GM21717 (cell line): ENCODE results near the gene YES1.
"Not testable (repeated sequence)": the region's sequence is repeated elsewhere in the genome, so short reads cannot be mapped to it uniquely, and the experiment has no call there.

Experiments used
- ATAC-seq: cut with Tn5 transposase; IDR thresholded peaks from one replicate; pipeline ENCODE4 v1.9.1; 2021; ENCODE audit warnings: mild to moderate bottlenecking, moderate library complexity; ENCODE audit not compliant: unreplicated experiment

The YES1 gene

GRCh38 chr18:785242-785641, 26.8 kb downstream of the YES1 start:
- no peak for ATAC-seq

- ATAC-seq = no peak
These were observed 27.4 kb downstream of the YES1 start for GRCh38 chr18:784470-785172.

DNA sequence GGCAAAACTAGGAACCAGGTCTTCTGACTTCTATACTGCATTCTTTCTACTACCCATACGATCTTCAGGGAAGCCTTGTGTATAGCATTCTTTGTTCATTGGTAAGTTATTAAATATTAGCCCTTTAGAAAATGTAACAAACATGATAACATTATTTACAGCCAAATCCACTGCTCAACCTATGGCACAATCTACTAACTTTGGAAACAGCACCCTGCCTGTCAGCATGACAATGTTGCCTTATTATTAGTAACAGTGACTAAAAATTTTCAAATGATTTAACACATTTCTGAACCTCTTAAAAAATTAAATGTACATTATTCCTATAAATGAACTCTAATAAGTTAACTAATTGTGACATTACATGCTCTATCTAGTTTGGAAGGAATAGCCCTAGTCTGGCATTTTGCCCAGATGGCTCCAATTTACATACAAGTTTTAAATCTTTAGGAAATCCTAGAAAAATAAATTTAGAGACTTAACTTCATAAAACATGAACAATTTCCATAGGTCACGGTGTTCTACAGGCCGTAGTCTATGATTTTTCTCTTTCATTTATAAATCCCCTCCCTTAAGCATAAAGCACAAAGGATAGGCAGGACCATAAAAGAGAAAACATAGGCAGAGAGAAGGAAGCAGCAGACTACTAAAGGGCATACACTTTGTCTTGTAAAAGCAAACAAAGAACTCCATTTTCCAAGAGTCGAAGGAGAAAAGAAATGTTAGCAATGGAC, 33.7 kb downstream of the YES1 start:
- no peak for ATAC-seq

DNA sequence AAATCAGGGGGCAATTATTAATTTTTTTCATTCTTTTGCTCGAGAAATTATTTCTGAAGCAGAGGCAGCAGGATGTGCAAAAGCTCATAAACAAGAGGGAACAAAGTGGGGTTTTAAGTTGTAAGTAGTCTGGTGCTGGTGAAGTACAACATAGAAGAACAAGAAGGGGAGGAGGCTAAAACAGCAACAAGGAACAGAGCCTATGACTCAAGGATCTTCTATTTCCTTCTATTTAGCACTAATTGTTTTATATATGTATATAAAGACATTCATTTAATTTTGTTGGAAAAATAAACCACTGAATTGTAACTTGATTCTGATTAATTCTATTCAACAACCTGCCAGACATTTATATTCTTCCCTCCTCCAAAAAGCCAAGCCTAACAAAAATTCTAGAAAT, 35.0 kb downstream of the YES1 start:
- ATAC-seq = no peak

GRCh38 chr18:776044-776443, 36.0 kb downstream of the YES1 start:
- ATAC-seq = not testable (repeated sequence)

DNA sequence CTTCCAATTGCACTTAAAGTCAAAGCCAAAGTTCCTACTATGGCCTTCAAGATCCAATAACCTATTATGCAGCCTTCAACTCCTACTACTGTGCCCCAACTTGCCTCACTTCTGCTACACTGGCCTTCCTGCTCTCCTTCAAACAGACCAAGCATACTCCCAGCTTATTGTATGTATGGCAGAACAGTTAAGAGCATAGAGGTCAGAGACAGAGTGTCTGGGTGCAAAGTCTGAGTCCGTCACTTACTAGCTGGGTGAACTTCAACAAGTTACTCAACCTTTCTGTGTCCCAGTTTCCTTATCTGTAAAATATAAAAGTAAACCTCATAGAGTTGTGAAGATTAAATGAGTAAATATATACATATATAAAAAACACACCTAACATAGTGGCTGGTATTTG, 37.2 kb downstream of the YES1 start:
- no peak for ATAC-seq

- no peak for ATAC-seq
These were observed 37.9 kb downstream of the YES1 start for GRCh38 chr18:773980-774624.

DNA sequence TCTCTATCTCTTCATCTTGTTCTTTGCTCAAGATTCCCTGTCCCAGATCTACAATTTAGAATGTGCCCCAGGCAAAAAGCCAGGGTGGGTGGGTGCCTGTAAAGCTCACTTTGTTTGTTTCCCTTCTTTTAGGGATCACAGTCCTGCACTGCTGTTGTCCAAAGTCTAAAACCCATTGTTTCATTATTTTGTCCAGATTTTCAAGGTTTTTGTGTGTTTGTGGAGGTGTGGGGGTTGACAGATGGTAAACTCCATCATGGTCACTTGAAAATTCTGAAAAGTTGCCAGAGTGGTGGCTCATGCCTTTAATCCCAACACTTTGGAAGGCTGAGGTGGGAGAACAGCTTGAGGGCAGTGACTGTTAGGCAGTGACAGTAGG, 41.5 kb downstream of the YES1 start:
- no peak for ATAC-seq

GRCh38 chr18:767961-768360, 44.1 kb downstream of the YES1 start:
- ATAC-seq = no peak

- no peak for ATAC-seq
These were observed 44.8 kb downstream of the YES1 start for GRCh38 chr18:767084-767882.

DNA sequence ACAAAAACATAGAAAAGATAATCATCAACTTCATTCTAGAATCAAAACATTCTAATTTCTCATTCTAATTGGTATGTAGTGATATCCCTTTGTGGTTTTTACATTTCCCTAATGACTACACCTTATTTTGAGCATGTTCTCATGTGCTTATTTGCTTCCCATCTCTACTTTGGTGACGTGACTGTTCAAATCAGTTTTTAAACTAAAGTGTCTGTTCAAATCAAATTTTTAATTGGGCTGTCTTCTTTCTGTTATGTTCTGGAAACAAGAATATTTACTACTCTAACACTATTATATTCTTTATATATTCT, 45.5 kb downstream of the YES1 start:
- ATAC-seq = no peak

DNA sequence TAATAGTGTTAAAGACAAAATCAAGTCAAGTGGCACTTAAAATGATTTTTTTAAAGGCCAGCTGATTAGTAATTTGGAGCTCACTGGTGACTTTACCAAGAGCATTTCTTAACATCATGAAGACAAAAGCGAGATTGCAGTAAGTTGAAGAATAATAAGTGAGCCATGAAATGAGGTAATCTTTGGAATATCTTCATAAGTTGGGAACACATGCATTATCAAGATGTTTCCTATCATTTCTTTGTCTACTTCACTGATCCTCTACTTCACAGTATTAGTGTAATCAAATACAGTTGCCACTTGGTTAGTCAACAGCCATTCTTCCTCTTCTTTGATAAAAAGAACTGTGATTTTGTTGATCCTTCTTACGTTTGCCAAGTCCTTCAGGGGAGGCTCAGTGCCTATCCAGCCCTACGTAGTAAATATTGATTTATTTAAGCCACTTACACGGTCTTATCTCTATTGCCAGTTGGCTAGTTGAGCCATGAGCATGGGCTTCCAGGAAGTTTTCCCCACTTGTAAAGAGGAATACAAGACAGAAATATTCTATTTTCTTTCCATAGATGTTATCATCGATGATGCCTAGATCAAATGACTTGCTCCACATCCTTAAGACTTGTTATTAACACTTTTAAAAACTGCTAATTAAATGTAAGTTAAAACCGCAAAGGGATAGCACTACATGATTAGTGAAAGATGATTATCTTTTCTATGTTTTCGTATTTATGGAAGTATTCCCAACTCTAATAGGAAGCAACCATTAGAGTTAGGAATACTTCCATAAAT, 46.1 kb downstream of the YES1 start:
- no peak for ATAC-seq

DNA sequence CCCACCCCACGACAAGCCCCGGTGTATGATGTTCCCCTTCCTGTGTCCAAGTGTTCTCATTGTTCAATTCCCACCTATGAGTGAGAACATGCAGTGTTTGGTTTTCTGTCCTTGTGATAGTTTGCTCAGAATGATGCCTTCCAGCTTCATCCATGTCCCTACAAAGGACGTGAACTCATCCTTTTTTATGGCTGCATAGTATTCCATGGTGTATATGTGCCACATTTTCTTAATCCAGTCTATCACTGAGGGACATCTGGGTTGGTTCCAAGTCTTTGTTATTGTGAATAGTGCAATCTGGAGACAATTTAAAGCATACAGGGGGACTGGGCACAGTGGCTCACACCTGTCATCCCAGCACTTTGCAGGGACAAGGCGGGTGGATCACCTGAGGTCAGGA, 52.2 kb downstream of the YES1 start:
- not testable (repeated sequence) for ATAC-seq

DNA sequence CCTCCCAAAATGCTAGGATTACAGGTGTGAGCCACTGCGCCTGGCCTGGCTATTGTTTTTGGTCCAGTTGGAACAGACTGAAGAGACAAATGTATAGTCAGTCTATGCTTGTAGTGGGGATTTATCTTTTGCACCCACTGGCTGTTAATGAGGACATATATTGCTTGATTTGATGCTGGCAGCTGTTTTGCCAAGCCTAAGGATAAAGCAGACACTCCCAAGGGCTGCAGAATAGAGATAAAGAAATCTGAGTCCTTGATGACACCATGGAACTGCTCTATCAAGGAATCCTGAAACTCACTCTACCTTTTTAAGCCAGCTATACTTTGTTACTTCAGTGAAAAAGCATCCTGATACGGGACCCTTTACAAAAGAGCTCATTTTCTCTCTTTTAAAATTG, 56.5 kb downstream of the YES1 start:
- ATAC-seq = no peak

DNA sequence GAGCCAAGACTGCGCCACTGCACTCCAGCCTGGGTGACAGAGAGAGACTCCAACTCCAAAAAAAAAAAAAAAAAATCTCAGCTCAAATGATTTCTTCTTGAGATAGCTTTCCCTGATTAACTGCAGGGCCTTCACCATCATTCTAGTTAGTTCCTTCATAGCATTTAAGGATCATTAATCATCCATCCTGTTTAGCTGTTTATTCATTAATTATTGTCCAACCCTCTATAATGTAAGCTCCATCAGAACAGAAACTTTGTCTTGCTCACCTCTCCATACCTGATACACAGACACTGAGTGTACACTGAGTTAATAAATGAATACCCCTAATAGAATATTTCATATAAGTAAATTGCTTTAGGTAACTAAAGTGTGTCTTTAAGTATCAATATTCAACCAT, 57.4 kb downstream of the YES1 start:
- no peak for ATAC-seq

DNA sequence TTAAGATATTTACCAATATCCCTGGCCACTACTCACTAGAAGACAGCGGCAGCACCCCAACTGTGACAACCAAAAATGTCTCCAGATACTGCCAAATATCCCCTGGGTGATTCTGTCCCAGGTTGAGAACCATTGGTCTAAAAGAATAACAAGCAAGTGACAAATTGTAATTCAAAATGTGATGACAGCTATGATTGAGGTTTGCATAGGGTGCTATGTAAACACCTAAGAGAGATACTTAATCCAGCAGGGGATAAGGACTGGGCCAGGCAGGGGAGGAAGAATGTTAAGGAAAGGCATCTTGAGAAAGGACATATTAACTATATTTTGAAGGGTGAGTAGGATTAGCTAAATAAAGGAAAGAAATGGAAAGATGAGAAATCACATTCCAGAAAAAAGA, 61.6 kb downstream of the YES1 start:
- ATAC-seq = no peak

DNA sequence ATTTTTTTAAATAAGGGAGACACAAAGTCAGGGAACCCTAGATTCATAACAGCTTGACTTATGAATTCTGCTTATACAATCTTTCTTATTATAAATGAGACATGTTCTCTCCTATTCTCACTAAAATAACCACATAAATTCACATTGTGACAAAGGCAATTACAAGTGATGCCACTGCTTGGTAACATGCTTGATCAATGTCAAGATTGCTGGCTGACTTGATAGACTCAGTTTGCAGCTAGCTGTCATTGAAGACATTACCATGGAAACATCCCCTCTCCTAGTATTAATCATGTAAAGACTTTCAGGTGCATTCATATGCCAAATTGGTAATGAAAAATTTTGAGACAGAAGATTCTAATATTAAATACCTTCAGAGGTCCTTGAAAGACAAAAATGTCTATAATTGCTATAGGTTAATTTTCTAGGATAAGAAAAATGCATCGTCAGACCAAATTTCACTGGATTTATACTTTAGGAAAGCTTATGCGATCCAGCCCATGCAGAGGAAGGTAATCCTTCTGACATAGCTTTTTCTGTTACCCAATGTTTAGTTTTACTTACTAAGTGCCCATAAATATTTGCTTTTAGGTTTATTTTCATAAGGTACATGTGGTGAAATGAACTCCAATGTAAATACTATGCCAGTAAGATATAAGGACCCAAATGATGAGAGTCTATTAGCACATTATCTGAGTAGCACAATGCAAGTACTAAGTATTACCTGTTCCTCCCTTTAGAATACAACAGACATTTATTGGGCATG, 67.0 kb downstream of the YES1 start:
- ATAC-seq = no peak

- ATAC-seq = no peak
These were observed 70.0 kb downstream of the YES1 start for GRCh38 chr18:741931-742512.

DNA sequence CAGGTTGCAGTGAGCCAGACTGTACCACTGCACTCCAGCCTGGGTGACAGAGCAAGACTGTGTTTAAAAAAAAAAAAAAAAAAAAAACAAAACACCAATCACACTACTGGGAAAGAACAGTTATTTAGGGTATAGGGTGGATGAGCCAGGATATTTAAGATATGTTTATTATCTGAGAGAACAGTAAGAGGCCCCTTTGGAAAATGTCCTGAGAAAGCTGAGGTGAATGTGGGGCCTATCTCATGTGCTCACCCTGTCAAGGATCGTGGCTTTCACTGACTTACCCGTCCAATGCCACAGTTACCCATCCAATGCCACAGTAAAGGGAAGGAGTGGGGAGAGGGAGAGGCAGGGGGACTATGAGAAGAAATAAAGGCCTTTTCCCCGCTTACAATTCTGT, 79.7 kb downstream of the YES1 start:
- no peak for ATAC-seq

GRCh38 chr18:731185-731584, 80.9 kb downstream of the YES1 start:
- no peak for ATAC-seq
